GM23248 (cell line): ENCODE results near the gene C2orf81. TPM values are rescaled to one million over a fixed set of nuclear protein-coding genes. Genes with fewer than 3 reads are reported as not detected.
A peak's percentile ranks its signal among the peaks of the same experiment; 100 is the strongest.

Experiments
- DNase-seq: peaks from one replicate; pipeline ENCODE4 v3.0.0-alpha.2; 2015
- H2AFZ ChIP-seq: fragments of 200-600 bp; sonication (generic); 2 replicates; pipeline ENCODE4 v1.6.1; 2016; ENCODE audit warnings: antibody characterized with exemption
- H3F3A ChIP-seq: fragments of 200-600 bp; sonication (generic); 2 replicates; pipeline ENCODE4 v1.6.1; 2016; ENCODE audit warnings: mild to moderate bottlenecking, antibody characterized with exemption, mixed run types; ENCODE audit not compliant: insufficient read depth
- H3K27ac ChIP-seq: fragments of 200-600 bp; sonication (generic); 2 replicates; pipeline ENCODE4 v1.5.1; 2016; ENCODE audit warnings: mild to moderate bottlenecking
- H3K27me3 ChIP-seq: fragments of 200-600 bp; sonication (generic); replicated peaks from 2 replicates; pipeline ENCODE4 v1.6.1; 2016; ENCODE audit warnings: mild to moderate bottlenecking; ENCODE audit not compliant: insufficient read depth
- H3K36me3 ChIP-seq: fragments of 200-600 bp; sonication (generic); 2 replicates; pipeline ENCODE4 v1.6.1; 2016; ENCODE audit warnings: low read depth, mild to moderate bottlenecking
- H3K4me1 ChIP-seq: fragments of 200-600 bp; sonication (generic); 2 replicates; pipeline ENCODE4 v1.6.1; 2016; ENCODE audit warnings: mild to moderate bottlenecking; ENCODE audit not compliant: insufficient read depth
- H3K4me2 ChIP-seq: fragments of 200-600 bp; sonication (generic); one replicate; pipeline ENCODE4 v1.6.1; 2016; ENCODE audit warnings: mild to moderate bottlenecking; ENCODE audit not compliant: unreplicated experiment
- H3K4me3 ChIP-seq: fragments of 200-600 bp; sonication (generic); 2 replicates; pipeline ENCODE4 v1.5.1; 2016; ENCODE audit warnings: mild to moderate bottlenecking
- H3K79me2 ChIP-seq: fragments of 200-600 bp; sonication (generic); 2 replicates; pipeline ENCODE4 v1.6.1; 2016; ENCODE audit warnings: mild to moderate bottlenecking; ENCODE audit not compliant: insufficient read depth
- H3K9ac ChIP-seq: fragments of 200-600 bp; sonication (generic); 2 replicates; pipeline ENCODE4 v1.6.1; 2016; ENCODE audit warnings: mild to moderate bottlenecking
- H3K9me2 ChIP-seq: fragments of 200-600 bp; sonication (generic); 2 replicates; pipeline ENCODE4 v1.6.1; 2016; ENCODE audit warnings: mixed run types, mild to moderate bottlenecking, moderate library complexity; ENCODE audit not compliant: insufficient read depth
- H3K9me3 ChIP-seq: fragments of 200-600 bp; sonication (generic); one replicate; pipeline ENCODE4 v1.6.1; 2017; ENCODE audit warnings: low read depth
- H4K20me1 ChIP-seq: fragments of 200-600 bp; sonication (generic); 2 replicates; pipeline ENCODE4 v1.6.0; 2016; ENCODE audit not compliant: insufficient read depth
- EZH2 ChIP-seq: fragments of 200-600 bp; sonication (generic); IDR thresholded peaks from 2 replicates; pipeline ENCODE4 v1.6.1; 2018; ENCODE audit warnings: antibody characterized with exemption, mild to moderate bottlenecking; ENCODE audit not compliant: insufficient read depth, poor library complexity, severe bottlenecking
- EZH2phosphoT487 ChIP-seq: fragments of 200-600 bp; sonication (generic); IDR thresholded peaks from 2 replicates; pipeline ENCODE4 v1.6.1; 2018; ENCODE audit warnings: antibody characterized with exemption, moderate library complexity, mild to moderate bottlenecking, low read depth; ENCODE audit not compliant: insufficient read depth
- WGBS, 2 experiments: methylation state at CpG; one replicate each; pipeline ENCODE4 v1.1.6; 2015 to 2017; ENCODE audit warnings: low lambda C conversion rate in 2 of 2, low coverage in 1 of 2; ENCODE audit errors: missing lambda C conversion rate in 2 of 2; 5-methylcytosine and 5-hydroxymethylcytosine counted together
- in situ Hi-C: fragments of 300-500 bp; cut with MboI; formaldehyde crosslinking; loops from 2 replicates; pipeline ENCODE4 v1.15.0; 2020
- polyA plus RNA-seq: library from polyadenylated mRNA; unstranded; fragments of >200 nt; fragmentation: Nextera tagmentation; extraction: Ambion mirVana; gene quantifications from 2 replicates; pipeline ENCODE4 v1.2.1, GENCODE V29; 2016
- total RNA-seq: library from RNA; depleted of rRNA; stranded (reverse); fragments of >200 nt; shearing (Covaris generic); gene quantifications from 2 replicates; pipeline ENCODE4 v1.2.3, GENCODE V29; 2014

The C2orf81 gene
- total and polyA plus RNA-seq, 2 experiments from 2014 or later, result 3.5 to 6.0 TPM

DNA sequence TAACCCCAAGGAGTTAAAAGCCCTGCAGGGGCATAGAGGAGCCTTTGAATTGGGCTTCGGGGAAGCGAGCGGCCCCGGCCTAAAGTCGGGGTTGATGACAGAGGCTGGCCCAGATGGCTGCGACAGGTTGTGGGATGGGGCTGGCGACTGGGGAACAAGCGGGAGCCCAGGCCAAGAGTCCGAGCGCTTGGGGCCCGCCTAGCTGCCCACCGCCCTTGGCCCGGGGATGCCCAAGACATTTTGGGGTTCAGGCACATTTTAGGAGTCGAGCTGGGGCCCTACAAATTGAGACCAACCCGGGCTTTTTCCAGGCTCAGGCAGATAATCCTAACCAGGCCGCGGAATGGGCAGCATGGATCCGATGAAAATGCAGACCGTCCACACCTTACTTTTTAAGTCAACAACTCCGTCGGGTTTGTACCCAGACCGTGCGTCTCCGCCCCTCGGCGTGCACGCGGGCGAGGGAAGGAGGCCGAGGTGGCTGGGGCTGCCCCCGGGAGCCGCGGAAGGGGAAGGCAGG is 19.8 kb upstream of the C2orf81 start:
- Histone ChIP-seq H3K4me3 (peak overlapping the region; percentile 42; the same call in 1 of the 2 replicates), H3K27ac (no peak overlapping the region)
- WGBS, 2 experiments, result 16 to 21% methylated on average over 33 of the region's 33 CpGs

DNA sequence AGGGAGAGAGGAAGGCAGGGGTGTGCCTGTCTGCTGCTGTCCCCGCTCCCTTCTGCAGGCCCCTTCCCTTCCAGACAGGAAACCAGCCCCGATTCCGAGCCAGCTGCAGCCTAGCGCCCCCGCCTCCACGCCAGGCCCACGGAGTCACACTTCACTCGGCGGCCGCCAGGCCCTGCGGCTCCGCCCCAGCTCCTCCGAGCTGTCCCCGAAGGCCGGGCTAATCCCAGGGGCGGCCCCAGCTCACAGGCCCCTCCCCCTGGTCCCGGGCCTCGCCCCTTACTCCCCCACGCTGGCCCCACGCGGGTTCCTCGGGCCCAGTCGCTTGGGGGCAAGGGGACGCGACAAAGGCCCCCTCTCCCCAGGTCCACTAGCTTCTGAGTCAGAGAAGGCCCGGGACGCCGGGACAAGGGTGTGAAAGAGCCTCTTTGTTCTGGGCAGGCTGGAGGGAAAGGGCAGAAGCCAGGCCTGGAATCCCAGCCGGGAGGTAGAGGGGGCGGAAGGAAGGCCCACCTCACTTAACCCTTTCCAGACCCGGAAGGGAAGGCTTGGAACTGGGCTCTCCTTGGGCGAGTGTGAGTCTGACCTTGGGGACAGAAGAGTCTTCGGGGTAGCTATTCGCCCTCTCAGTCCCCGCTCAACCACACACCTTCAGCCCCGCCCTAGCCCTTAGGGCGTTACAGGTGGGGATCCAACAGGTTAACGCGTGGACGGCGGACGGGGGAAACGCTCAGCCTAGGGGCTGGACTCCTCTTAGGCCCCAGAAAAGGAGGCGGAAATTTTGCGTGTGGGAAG is 19.2 kb upstream of the C2orf81 start:
- TF ChIP-seq EZH2phosphoT487, result no peak
- peak overlapping the region; percentile 34 for H3K27ac ChIP-seq
- H3K4me1 ChIP-seq, result peaks cover 4% of the 10 kb centered on the region; the same call in 1 of the 2 replicates
- DNase-seq, result peak; percentile 93
- H3K4me3 ChIP-seq, result peak overlapping the region; percentile 79
- 0 out of 2 replicates have a peak, but pooled peaks cover 4% of the 10 kb centered on the region for H3F3A ChIP-seq
- H3K79me2 ChIP-seq, result peaks cover 32% of the 10 kb centered on the region
- no peaks in the 10 kb centered on the region for H3K9me3 ChIP-seq
- H3K9ac ChIP-seq, result peak overlapping the region; percentile 79
- H3K36me3 ChIP-seq, result no peaks in the 10 kb centered on the region
- no peaks in the 10 kb centered on the region for H4K20me1 ChIP-seq
- H3K4me2 ChIP-seq, result peak overlapping the region; percentile 93
- in situ Hi-C loops, result no loop called here
- no peaks in the 10 kb centered on the region for H3K27me3 ChIP-seq
- 8 to 14% methylated on average over 22 to 45 of the region's 45 CpGs for WGBS, 2 experiments
- no peaks in the 10 kb centered on the region for H3K9me2 ChIP-seq
- H2AFZ ChIP-seq, result peak overlapping the region; percentile 86

More for the DNA sequence above, 19.8 kb upstream of the C2orf81 start:
- Histone ChIP-seq H3K79me2 (peaks cover 32% of the 10 kb centered on the region), H3K36me3 (no peaks in the 10 kb centered on the region), H3K4me2 (peak overlapping the region; percentile 93), H3K4me1 (peaks cover 4% of the 10 kb centered on the region; the same call in 1 of the 2 replicates), H2AFZ (peak overlapping the region; percentile 86), H3K9me2 (no peaks in the 10 kb centered on the region), H3K27me3 (no peaks in the 10 kb centered on the region), H4K20me1 (no peaks in the 10 kb centered on the region), H3K9ac (peak overlapping the region; percentile 79; the same call in 1 of the 2 replicates), H3F3A (0 out of 2 replicates have a peak, but pooled peaks cover 4% of the 10 kb centered on the region), H3K9me3 (no peaks in the 10 kb centered on the region)
- in situ Hi-C loops, result no loop called here
- no peak for DNase-seq
- no peak for TF ChIP-seq EZH2phosphoT487
- no peak for TF ChIP-seq EZH2

DNA sequence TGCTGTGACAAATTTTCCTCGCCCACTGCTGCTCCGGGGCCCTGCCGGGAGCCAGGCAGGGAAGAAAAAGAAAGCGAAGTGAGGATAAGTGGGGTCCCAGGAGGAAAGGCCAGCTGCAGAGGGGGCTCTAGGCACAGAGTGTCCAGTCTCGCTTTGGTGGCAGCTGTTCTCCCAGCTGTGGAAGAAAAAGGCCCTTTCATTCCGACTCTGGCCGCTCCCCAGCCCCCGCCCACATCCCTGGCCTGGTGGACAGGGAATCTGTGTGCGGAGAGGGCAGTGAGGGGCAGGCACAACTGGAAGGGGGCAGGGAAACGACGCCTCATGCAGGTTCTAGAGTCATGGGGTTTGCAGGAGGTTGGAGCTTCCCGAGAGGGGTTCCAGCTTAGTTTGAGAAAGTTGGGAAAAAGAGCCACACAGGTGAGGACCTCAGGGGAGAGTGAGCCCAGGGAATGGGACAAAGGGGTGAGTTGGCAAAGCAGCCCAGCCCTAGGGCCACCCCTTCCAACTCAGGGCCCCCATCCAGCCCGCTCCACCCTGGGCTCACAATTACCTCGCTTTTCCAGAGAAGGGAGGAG is 18.5 kb upstream of the C2orf81 start:
- peak; percentile 81 for DNase-seq
- peaks cover 32% of the 10 kb centered on the region for H3K79me2 ChIP-seq

DNA sequence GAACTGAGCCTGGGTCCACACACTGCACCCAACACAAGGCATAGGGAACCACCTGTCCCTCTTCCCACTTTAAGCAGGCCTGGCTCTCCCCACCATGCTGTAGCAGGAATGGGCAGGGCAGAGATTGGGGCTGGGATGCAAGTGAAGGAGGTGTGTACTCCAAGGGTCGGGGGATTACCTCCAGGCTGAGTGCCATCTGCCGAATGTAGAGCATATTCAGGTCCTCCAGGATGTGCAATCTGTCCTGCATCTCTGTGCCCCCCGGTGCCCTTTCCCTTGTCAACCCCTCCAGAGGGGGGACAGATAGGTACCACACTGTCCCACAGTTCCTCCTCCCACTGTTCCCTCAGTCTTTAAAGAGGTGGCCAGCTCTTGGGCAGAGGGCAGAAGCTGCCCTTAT is 18.0 kb upstream of the C2orf81 start:
- Histone ChIP-seq H3K9me2 (no peaks in the 10 kb centered on the region), H3K36me3 (no peaks in the 10 kb centered on the region), H3K4me1 (peaks cover 4% of the 10 kb centered on the region; the same call in 1 of the 2 replicates), H3K9ac (peak overlapping the region; percentile 79), H4K20me1 (no peaks in the 10 kb centered on the region), H3K4me3 (peak overlapping the region; percentile 79), H3K4me2 (peak overlapping the region; percentile 93), H2AFZ (peak overlapping the region; percentile 86), H3K79me2 (peaks cover 32% of the 10 kb centered on the region), H3K27me3 (no peaks in the 10 kb centered on the region), H3K27ac (peak overlapping the region; percentile 34), H3F3A (0 out of 2 replicates have a peak, but pooled peaks cover 4% of the 10 kb centered on the region), H3K9me3 (no peaks in the 10 kb centered on the region)
- WGBS, 2 experiments, result 0 to 5% methylated on average over 3 of the region's 3 CpGs
- in situ Hi-C loops, result no loop called here
- TF ChIP-seq EZH2phosphoT487 (no peak), EZH2 (no peak)
- no peak for DNase-seq

More for the DNA sequence above, 18.5 kb upstream of the C2orf81 start:
- no peaks in the 10 kb centered on the region for H3K9me2 ChIP-seq
- H3K9me3 ChIP-seq, result no peaks in the 10 kb centered on the region
- peak overlapping the region; percentile 79 for H3K9ac ChIP-seq
- peak overlapping the region; percentile 79 for H3K4me3 ChIP-seq
- peak overlapping the region; percentile 86 for H2AFZ ChIP-seq
- WGBS, 2 experiments, result 2% methylated on average over 12 to 14 of the region's 14 CpGs
- H3K27me3 ChIP-seq, result no peaks in the 10 kb centered on the region
- H4K20me1 ChIP-seq, result no peaks in the 10 kb centered on the region
- 0 out of 2 replicates have a peak, but pooled peaks cover 4% of the 10 kb centered on the region for H3F3A ChIP-seq
- no peaks in the 10 kb centered on the region for H3K36me3 ChIP-seq
- H3K4me2 ChIP-seq, result peak overlapping the region; percentile 93
- H3K27ac ChIP-seq, result peak overlapping the region; percentile 34
- peaks cover 4% of the 10 kb centered on the region; the same call in 1 of the 2 replicates for H3K4me1 ChIP-seq
- TF ChIP-seq EZH2 (no peak), EZH2phosphoT487 (no peak)
- in situ Hi-C loops, result no loop called here
